HepG2 (cell line): ENCODE results near the gene ZDHHC24. TPM values are rescaled to one million over a fixed set of nuclear protein-coding genes. Genes with fewer than 3 reads are reported as not detected.

ENCODE experiments used
- ATAC-seq: fragments of 200-7000 bp; cut with Tn5 transposase; 3 replicates; pipeline ENCODE4 v1.9.1; 2020; ENCODE audit warnings: mild to moderate bottlenecking, moderate library complexity
- BruUV-seq: library from RNA; stranded (reverse); fragments of 400-500 nt; replicated peaks from 2 replicates; lab custom pipeline; 2021; lab: Mats Ljungman, UMichigan
- CTCF ChIA-PET: fragments of 300-600 bp; formaldehyde crosslinking; extraction: SDS; loops from one replicate; lab custom pipeline; 2021; ENCODE audit warnings: low total read pairs, inconsistent platforms, low intra/inter-chr PET ratio; lab: Yijun Ruan, JAX
- POLR2A ChIA-PET: fragments of 350-600 bp; sonication (Branson Sonifier 250); formaldehyde crosslinking; loops from one replicate; lab custom pipeline; 2020; ENCODE audit warnings: antibody characterized with exemption, inconsistent platforms; lab: Yijun Ruan, JAX
- DNase-seq: peaks from one replicate; pipeline ENCODE4 v3.0.0-alpha.2; 2015; ENCODE audit warnings: low spot score
- FAIRE-seq: peaks from 3 replicates; lab custom pipeline; 2011; peaks lifted over from hg19 to GRCh38; lab: Jason Lieb, UNC
- H2AFZ ChIP-seq: one replicate; pipeline ENCODE4 v1.6.1; 2011; ENCODE audit warnings: low read length, inconsistent platforms
- H3K27ac ChIP-seq: fragments of 300-600 bp; 3 replicates; pipeline ENCODE4 v1.8.0; 2011; ENCODE audit warnings: mixed run types, mild to moderate bottlenecking, mixed read lengths, low read length, inconsistent platforms; ENCODE audit not compliant: insufficient read depth; ENCODE audit errors: extremely low read length
- H3K27me3 ChIP-seq, 2 experiments: fragments of 200-600 bp in 1 of 2; 2 replicates in 1 of 2; 3 replicates in 1 of 2; pipeline versions ENCODE4 v1.6.0 to v1.8.0; 2011; ENCODE audit warnings: low read length in 2 of 2, mild to moderate bottlenecking in 2 of 2, moderate library complexity in 2 of 2, inconsistent platforms in 1 of 2; ENCODE audit not compliant: insufficient read depth in 2 of 2, control insufficient read depth in 1 of 2
- H3K36me3 ChIP-seq, 2 experiments: fragments of 200-600 bp in 1 of 2; replicated peaks in 1 of 2; 2 replicates in 1 of 2; 3 replicates in 1 of 2; pipeline versions ENCODE4 v1.5.1 to v1.8.0; 2011; ENCODE audit warnings: low read length in 2 of 2, inconsistent platforms in 1 of 2; ENCODE audit not compliant: insufficient read depth in 2 of 2, control insufficient read depth in 1 of 2
- H3K4me1 ChIP-seq: 2 replicates; pipeline ENCODE4 v1.5.1; 2012; ENCODE audit warnings: low read length, inconsistent platforms; ENCODE audit not compliant: insufficient read depth
- H3K4me2 ChIP-seq: 2 replicates; pipeline ENCODE4 v1.6.0; 2011; ENCODE audit warnings: low read depth, low read length, inconsistent platforms
- H3K4me3 ChIP-seq, 3 experiments: fragments of 200-600 bp in 1 of 3; sonication (generic), shearing (Covaris generic) in 1 of 3; replicated peaks in 1 of 3; 2 replicates each; pipeline ENCODE4 v1.5.1; 2011 to 2016; ENCODE audit warnings: low read length in 3 of 3, inconsistent platforms in 2 of 3, low read depth in 2 of 3, mild to moderate bottlenecking in 2 of 3, control low read depth in 1 of 3, mixed read lengths in 1 of 3; ENCODE audit not compliant: insufficient read depth in 1 of 3
- H3K79me2 ChIP-seq: one replicate; pipeline ENCODE4 v1.6.1; 2011; ENCODE audit warnings: low read length, inconsistent platforms; ENCODE audit not compliant: insufficient read depth
- H3K9ac ChIP-seq: 2 replicates; pipeline ENCODE4 v1.6.0; 2011; ENCODE audit warnings: mild to moderate bottlenecking, low read depth, low read length, inconsistent platforms; ENCODE audit not compliant: insufficient read depth
- H3K9me3 ChIP-seq: 2 replicates; pipeline ENCODE4 v1.5.1; 2012; ENCODE audit warnings: mild to moderate bottlenecking, low read length
- H4K20me1 ChIP-seq: 2 replicates; pipeline ENCODE4 v1.6.0; 2011; ENCODE audit warnings: inconsistent platforms, mild to moderate bottlenecking, low read length, moderate library complexity; ENCODE audit not compliant: insufficient read depth
- NR2F6 ChIP-seq, 2 experiments: IDR thresholded peaks; 2 replicates each; pipeline ENCODE4 v1.6.1; 2016; ENCODE audit warnings: antibody characterized with exemption in 1 of 2, mild to moderate bottlenecking in 1 of 2
- RARA ChIP-seq: IDR thresholded peaks from 2 replicates; pipeline ENCODE4 v1.6.1; 2016; ENCODE audit warnings: missing genetic modification reagents, missing compliant biosample characterization
- SIX4 ChIP-seq: sonication (generic); formaldehyde crosslinking; IDR thresholded peaks from 2 replicates; pipeline ENCODE4 v1.4.0; 2020; ENCODE audit warnings: missing genetic modification reagents
- ZBTB42 ChIP-seq: sonication (generic); formaldehyde crosslinking; IDR thresholded peaks from 2 replicates; pipeline ENCODE4 v1.5.0; 2020; ENCODE audit warnings: mild to moderate bottlenecking, missing genetic modification reagents
- ZNF335 ChIP-seq: sonication (generic); formaldehyde crosslinking; IDR thresholded peaks from 2 replicates; pipeline ENCODE4 v1.4.0; 2020; ENCODE audit warnings: missing genetic modification reagents
- ZNF362 ChIP-seq: sonication (generic); formaldehyde crosslinking; IDR thresholded peaks from 2 replicates; pipeline ENCODE4 v1.4.0; 2020; ENCODE audit warnings: missing genetic modification reagents, mild to moderate bottlenecking, borderline replicate concordance
- ZNF451 ChIP-seq: sonication (generic); formaldehyde crosslinking; IDR thresholded peaks from 2 replicates; pipeline ENCODE4 v1.5.0; 2020; ENCODE audit warnings: mild to moderate bottlenecking, missing genetic modification reagents
- WGBS: methylation state at CpG from one replicate; pipeline ENCODE4 v1.1.6; 2017; ENCODE audit warnings: low lambda C conversion rate; 5-methylcytosine and 5-hydroxymethylcytosine counted together
- in situ Hi-C: cut with HindIII; loops from 2 replicates; pipeline ENCODE4 v1.10.0; 2017; ENCODE audit warnings: low pct_unique_long_range_greater_than_20kb; ENCODE audit not compliant: extremely low pct_ligation_motif_present
- intact Hi-C: fragments of 100-400 bp; cut with micrococcal nuclease; formaldehyde crosslinking; loops from one replicate; pipeline ENCODE4 v1.10.0; 2022; ENCODE audit not compliant: unreplicated experiment
- polyA plus RNA-seq, 8 experiments: library from polyadenylated mRNA; depleted of rRNA in 3 of 8; stranded (reverse) in 7 of 8; unstranded in 1 of 8; fragments of >200 nt; fragmentation: Illumina TruSeq in 4 of 8; extraction: Trizol in 4 of 8; gene quantifications; 2 replicates each; pipeline versions ENCODE4 v1.2.1 to v1.2.3, GENCODE V29; 2011 to 2016; ENCODE audit warnings: low read depth in 4 of 8, missing spikeins in 1 of 8, mixed read lengths in 1 of 8; ENCODE audit not compliant: insufficient read depth in 1 of 8
- total RNA-seq, 5 experiments: library from RNA; depleted of rRNA; stranded (reverse); fragments of >200 nt; fragmentation: Illumina TruSeq; extraction: Trizol; gene quantifications; 2 replicates each; pipeline ENCODE4 v1.2.3, GENCODE V29; 2016; ENCODE audit warnings: low read depth in 1 of 5

ZDHHC24 gene
- total and polyA plus RNA-seq, 2 of the 13 experiments (the other 11 are each of a cell fraction or from before 2014, with no cell fraction given), result 4.3 TPM

GRCh38 chr11:66568124-66568916, 22.5 kb upstream of the ZDHHC24 start, which contains the start of gene CTSF:
CTSF (minus strand) TSS chr11:66568606; CDS start chr11:66568486, 120 bp downstream.
- POLR2A ChIA-PET, result no interaction called here
- no TSS peak for BruUV-seq
- CTCF ChIA-PET, result no interaction called here
- Histone ChIP-seq H3K36me3 (no peaks in the 10 kb centered on the region), H3K9ac (no peak within 1 kb of the TSS), H3K27me3 (peaks cover 3 to 43% of the 10 kb centered on the region in 2 experiments; a peak in 4 of 5 replicates), H3K79me2 (no peaks in the 10 kb centered on the region), H3K4me3 (no peak within 1 kb of the TSS), H3K9me3 (no peaks in the 10 kb centered on the region), H3K4me1 (no peaks in the 10 kb centered on the region), H2AFZ (no peak within 1 kb of the TSS), H3K4me2 (no peak within 1 kb of the TSS), H3K27ac (no peak within 1 kb of the TSS), H4K20me1 (no peaks in the 10 kb centered on the region)
- in situ Hi-C loops (loop anchor here (25.0 kb wide), 1 partner anchor 269 kb away; the partner anchor contains the start of gene RCE1), intact Hi-C loops (no loop called here)
- TF ChIP-seq NR2F6 (IDR thresholded peaks at IDR 0.05) (no peak), NR2F6 (CRISPR knock-in tag; IDR thresholded peaks at IDR 0.05) (no peak), RARA (CRISPR knock-in tag) (no peak), ZNF451 (no peak), ZNF335 (CRISPR knock-in tag) (no peak), SIX4 (CRISPR knock-in tag) (no peak), ZNF362 (CRISPR knock-in tag) (no peak), ZBTB42 (no peak)
- no peak for DNase-seq
- no peak for ATAC-seq
- WGBS, result 58% methylated on average over 9 of the region's 77 CpGs
- no peak for FAIRE-seq
